ENCODE measurements around the gene OLIG1. TPM values are rescaled to one million over a fixed set of nuclear protein-coding genes. Genes with fewer than 3 reads are reported as not detected.

Gene OLIG1
- total RNA-seq, 1 experiment from 2014 or later: 1.2 TPM

DNA sequence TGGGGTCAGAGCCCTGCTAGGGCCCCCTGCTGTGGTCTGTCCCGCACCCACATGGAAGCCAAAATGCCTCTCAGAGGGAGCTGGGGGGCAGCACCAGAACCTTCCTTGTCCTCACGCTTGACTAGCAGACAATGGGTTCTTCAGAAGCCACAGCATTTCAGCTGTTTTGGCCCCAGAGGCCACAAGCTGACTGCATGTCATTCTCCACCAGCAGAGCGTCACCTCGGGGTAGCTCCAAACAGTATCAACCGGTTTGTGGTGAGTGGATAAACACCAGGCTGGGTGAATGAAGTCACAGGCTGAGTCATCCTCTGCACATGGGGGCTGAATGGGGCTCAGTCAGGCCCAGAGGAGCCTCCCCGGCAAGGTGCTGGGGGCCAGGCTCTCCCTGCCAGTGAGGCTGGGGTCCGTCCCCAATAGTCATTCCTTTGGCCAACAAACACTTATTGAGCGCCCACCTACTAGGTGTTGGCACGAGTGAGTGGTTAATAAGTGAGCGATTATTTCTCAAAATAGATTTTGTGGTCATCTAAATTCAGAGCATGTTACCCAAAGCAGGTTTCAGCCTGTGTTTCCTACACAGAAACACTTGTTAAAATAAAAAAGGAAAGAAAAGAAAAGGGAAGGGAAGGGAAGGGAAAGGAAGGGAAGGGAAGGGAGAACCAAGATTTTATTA, 9.1 kb downstream of the OLIG1 start:
- Histone ChIP-seq H3K27me3 (ENCODE audit: control insufficient read depth, insufficient read depth, low read length) (peaks cover 15% of the 10 kb centered on the region), H3K4me3 (ENCODE audit: insufficient read depth, low read depth, low read length) (no peak overlapping the region), H3K36me3 (replicated peaks; ENCODE audit: control insufficient read depth, insufficient read depth, low read length) (no peaks in the 10 kb centered on the region)
- peak; percentile 23 for DNase-seq

GRCh38 chr21:33080376-33080775, 10.4 kb downstream of the OLIG1 start:
- no peak overlapping the region for H3K4me3 ChIP-seq (ENCODE audit: insufficient read depth, low read depth, low read length)
- H3K27me3 ChIP-seq (ENCODE audit: control insufficient read depth, insufficient read depth, low read length): peaks cover 4% of the 10 kb centered on the region; the same call in 1 of the 2 replicates
- DNase-seq: peak; percentile 16
- no peaks in the 10 kb centered on the region for H3K36me3 ChIP-seq (replicated peaks; ENCODE audit: control insufficient read depth, insufficient read depth, low read length)

- Histone ChIP-seq H3K4me3 (ENCODE audit: insufficient read depth, low read depth, low read length) (no peak overlapping the region), H3K27me3 (ENCODE audit: control insufficient read depth, insufficient read depth, low read length) (0 out of 2 replicates have a peak, but pooled peaks cover under 1% of the 10 kb centered on the region), H3K36me3 (replicated peaks; ENCODE audit: control insufficient read depth, insufficient read depth, low read length) (no peaks in the 10 kb centered on the region)
- peak; percentile 12 for DNase-seq
Measured at GRCh38 chr21:33080776-33081175, 10.8 kb downstream of the OLIG1 start.

GRCh38 chr21:33088384-33088783, 18.4 kb downstream of the OLIG1 start:
- DNase-seq: no peak
- Histone ChIP-seq H3K4me3 (ENCODE audit: insufficient read depth, low read depth, low read length) (no peak overlapping the region), H3K27me3 (ENCODE audit: control insufficient read depth, insufficient read depth, low read length) (no peaks in the 10 kb centered on the region), H3K36me3 (replicated peaks; ENCODE audit: control insufficient read depth, insufficient read depth, low read length) (no peaks in the 10 kb centered on the region)

GRCh38 chr21:33089395-33090119, 19.6 kb downstream of the OLIG1 start:
- no peaks in the 10 kb centered on the region for H3K27me3 ChIP-seq (ENCODE audit: control insufficient read depth, insufficient read depth, low read length)
- DNase-seq: no peak
- H3K4me3 ChIP-seq (ENCODE audit: insufficient read depth, low read depth, low read length): no peak overlapping the region
- no peaks in the 10 kb centered on the region for H3K36me3 ChIP-seq (replicated peaks; ENCODE audit: control insufficient read depth, insufficient read depth, low read length)

- Histone ChIP-seq H3K36me3 (replicated peaks; ENCODE audit: control insufficient read depth, insufficient read depth, low read length) (no peaks in the 10 kb centered on the region), H3K27me3 (ENCODE audit: control insufficient read depth, insufficient read depth, low read length) (no peaks in the 10 kb centered on the region), H3K4me3 (ENCODE audit: insufficient read depth, low read depth, low read length) (no peak overlapping the region)
- no peak for DNase-seq
Measured at GRCh38 chr21:33096426-33096825, 26.5 kb downstream of the OLIG1 start.

- no peaks in the 10 kb centered on the region for H3K27me3 ChIP-seq (ENCODE audit: control insufficient read depth, insufficient read depth, low read length)
- H3K4me3 ChIP-seq (ENCODE audit: insufficient read depth, low read depth, low read length): no peak overlapping the region
- no peaks in the 10 kb centered on the region for H3K36me3 ChIP-seq (replicated peaks; ENCODE audit: control insufficient read depth, insufficient read depth, low read length)
- DNase-seq: no peak
Measured at GRCh38 chr21:33099131-33099530, 29.2 kb downstream of the OLIG1 start.

DNA sequence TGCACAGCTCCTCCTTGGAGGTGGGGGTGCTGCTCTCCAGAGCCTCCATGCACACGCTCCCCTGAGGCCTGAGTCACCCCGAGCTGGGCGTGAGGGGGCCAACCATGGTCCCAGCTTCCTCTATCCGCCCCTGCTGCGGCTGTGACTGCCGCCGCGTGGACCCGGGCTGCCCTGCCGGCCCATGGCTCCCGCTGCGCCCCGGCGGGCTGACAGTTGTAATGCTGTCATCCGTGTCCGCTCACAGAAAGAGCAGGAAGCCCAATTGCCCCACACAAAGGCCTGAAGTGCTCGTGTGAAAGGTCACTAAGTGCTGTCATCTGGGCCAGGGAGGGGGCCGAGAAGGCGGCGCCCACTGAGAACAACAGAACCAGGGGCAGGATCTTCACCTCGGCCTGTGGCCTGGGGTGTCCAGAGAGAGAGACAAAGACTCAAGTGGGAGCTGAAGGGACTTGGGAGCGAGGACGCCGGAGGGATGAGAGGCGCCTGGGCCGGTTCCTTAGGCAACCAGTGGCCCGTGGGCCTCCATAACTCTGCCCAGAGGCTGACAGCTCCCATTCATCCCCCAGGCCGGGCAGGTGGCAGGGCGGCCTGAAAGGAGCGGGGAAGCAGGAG, 31.5 kb downstream of the OLIG1 start:
- peak; percentile 66 for DNase-seq
- H3K36me3 ChIP-seq (replicated peaks; ENCODE audit: control insufficient read depth, insufficient read depth, low read length): no peaks in the 10 kb centered on the region
- H3K27me3 ChIP-seq (ENCODE audit: control insufficient read depth, insufficient read depth, low read length): no peaks in the 10 kb centered on the region
- no peak overlapping the region for H3K4me3 ChIP-seq (ENCODE audit: insufficient read depth, low read depth, low read length)

DNA sequence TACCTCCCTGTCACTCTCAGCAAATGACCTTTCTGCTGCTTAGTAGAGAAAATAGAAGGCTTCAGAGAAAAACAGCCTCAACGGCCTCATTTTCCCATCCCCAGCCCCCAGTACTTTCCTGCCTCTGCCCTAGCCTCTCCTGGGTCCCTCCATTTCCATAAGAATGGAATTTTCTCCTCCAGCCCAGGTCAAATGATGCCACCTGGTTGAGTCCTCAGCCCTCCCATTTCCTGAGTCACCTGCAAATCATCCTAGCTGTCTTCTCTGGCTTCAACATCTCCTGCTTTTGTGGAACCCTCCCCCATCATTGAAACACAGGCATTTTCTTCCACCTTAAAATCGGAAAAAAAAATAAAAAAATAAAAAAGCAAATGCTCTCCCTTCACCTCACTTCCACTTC, 35.1 kb downstream of the OLIG1 start:
- H3K4me3 ChIP-seq (ENCODE audit: insufficient read depth, low read depth, low read length): no peak overlapping the region
- H3K36me3 ChIP-seq (replicated peaks; ENCODE audit: control insufficient read depth, insufficient read depth, low read length): no peaks in the 10 kb centered on the region

DNA sequence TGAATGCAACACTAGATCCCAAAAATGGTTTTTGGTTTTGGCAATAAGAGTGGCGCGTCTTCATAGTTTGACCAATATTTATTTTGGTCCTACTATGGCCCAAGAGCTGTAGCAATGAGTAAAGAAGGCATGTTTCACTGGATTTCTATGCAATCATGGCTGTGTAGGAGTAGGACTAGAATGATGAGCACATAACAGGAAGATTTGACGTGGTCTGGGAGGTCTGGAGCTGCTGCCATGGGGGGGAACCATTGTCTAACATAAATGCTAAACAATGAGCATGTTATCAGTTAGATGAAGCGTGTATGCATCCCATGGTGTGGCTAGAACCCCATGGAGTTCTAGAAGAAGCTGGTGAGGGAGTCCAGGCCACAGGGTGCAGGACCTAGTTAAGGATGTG, 38.3 kb downstream of the OLIG1 start:
- no peaks in the 10 kb centered on the region for H3K36me3 ChIP-seq (replicated peaks; ENCODE audit: control insufficient read depth, insufficient read depth, low read length)
- no peak overlapping the region for H3K4me3 ChIP-seq (ENCODE audit: insufficient read depth, low read depth, low read length)
- H3K27me3 ChIP-seq (ENCODE audit: control insufficient read depth, insufficient read depth, low read length): peaks cover 37% of the 10 kb centered on the region
- DNase-seq: no peak

More for the DNA sequence above, 35.1 kb downstream of the OLIG1 start:
- peak; percentile 61 for DNase-seq
- peaks cover 19% of the 10 kb centered on the region for H3K27me3 ChIP-seq (ENCODE audit: control insufficient read depth, insufficient read depth, low read length)

DNA sequence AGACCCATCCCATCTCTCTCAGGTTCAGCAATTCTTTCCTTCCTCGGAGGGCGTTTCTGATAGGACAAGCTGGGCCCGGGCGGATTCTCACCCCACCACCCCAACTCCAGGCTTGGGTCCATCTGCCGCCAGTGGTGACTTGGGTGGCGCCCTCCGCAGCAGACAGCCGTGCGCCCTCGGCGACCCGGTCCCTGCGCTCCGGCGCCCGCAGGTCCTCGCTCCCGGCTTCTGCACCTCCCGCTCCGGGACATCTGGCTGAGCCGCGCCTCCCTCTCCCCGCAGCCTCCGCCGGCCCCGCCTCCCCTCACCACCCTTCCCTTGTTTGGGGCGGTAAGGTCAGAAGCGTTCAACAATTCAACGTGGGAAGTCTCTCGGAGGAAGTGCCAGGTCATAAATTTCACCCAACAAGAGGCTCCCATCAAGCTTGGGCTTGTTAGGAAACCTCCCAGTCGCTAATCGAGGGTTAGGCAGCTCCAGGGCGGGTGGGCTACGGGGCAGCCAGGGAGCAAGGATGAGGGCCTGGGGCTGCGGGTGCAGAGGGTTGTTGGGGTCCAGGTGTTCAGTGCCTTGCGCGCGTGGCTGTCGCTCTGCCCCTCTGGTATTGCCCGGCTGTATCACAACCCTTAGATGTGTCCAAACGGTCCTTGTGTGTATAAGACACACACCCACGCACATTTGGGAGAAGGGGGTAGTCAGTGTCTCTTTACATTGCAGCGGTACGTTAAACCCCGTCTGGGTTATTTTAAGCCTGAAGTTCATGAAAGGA, 39.8 kb downstream of the OLIG1 start:
- peak; percentile 86 for DNase-seq
- peaks cover 37% of the 10 kb centered on the region for H3K27me3 ChIP-seq (ENCODE audit: control insufficient read depth, insufficient read depth, low read length)
- H3K4me3 ChIP-seq (ENCODE audit: insufficient read depth, low read depth, low read length): peak overlapping the region; percentile 43
- no peaks in the 10 kb centered on the region for H3K36me3 ChIP-seq (replicated peaks; ENCODE audit: control insufficient read depth, insufficient read depth, low read length)

- DNase-seq: no peak
- Histone ChIP-seq H3K4me3 (ENCODE audit: insufficient read depth, low read depth, low read length) (no peak overlapping the region), H3K36me3 (replicated peaks; ENCODE audit: control insufficient read depth, insufficient read depth, low read length) (no peaks in the 10 kb centered on the region), H3K27me3 (ENCODE audit: control insufficient read depth, insufficient read depth, low read length) (peaks cover 37% of the 10 kb centered on the region)
Measured at GRCh38 chr21:33110340-33110715, 40.4 kb downstream of the OLIG1 start.

- Histone ChIP-seq H3K27me3 (ENCODE audit: control insufficient read depth, insufficient read depth, low read length) (peaks cover 37% of the 10 kb centered on the region), H3K4me3 (ENCODE audit: insufficient read depth, low read depth, low read length) (no peak overlapping the region), H3K36me3 (replicated peaks; ENCODE audit: control insufficient read depth, insufficient read depth, low read length) (no peaks in the 10 kb centered on the region)
- no peak for DNase-seq
Measured at GRCh38 chr21:33111577-33111976, 41.6 kb downstream of the OLIG1 start.

DNA sequence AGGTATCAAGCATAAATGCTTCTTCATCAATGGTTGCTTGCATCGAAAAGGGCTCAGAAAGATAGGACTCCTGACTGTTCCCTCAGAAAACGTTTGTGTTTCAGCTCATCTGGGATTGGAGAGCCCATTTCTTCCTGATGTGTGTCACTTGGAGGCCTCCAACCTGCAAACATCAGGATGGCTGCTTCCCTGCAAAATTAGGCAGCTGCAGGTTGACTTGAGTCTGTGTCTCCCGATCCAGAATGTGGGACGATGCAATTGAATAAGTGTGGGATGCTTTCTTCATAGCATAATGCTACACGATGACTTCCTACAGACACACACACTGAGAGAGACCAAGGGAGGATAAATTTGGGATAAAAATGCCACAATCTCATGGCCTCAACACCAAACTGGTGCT, 42.2 kb downstream of the OLIG1 start:
- Histone ChIP-seq H3K36me3 (replicated peaks; ENCODE audit: control insufficient read depth, insufficient read depth, low read length) (no peaks in the 10 kb centered on the region), H3K4me3 (ENCODE audit: insufficient read depth, low read depth, low read length) (no peak overlapping the region), H3K27me3 (ENCODE audit: control insufficient read depth, insufficient read depth, low read length) (peaks cover 37% of the 10 kb centered on the region)
- no peak for DNase-seq

Measured in H7 (cell line).